OCI-LY7 (cell line): Measurements from ENCODE around the gene RPS6KB2. TPM values are rescaled to one million over a fixed set of nuclear protein-coding genes. Genes with fewer than 3 reads are reported as not detected.

Experiments
- Bru-seq: library from RNA; stranded (reverse); fragments of 400-500 nt; gene quantifications from one replicate; lab custom pipeline; 2021; lab: Mats Ljungman, UMichigan
- BruChase-seq, 2 experiments: library from RNA; stranded (reverse); fragments of 400-500 nt; gene quantifications; one replicate each; lab custom pipeline; 2021; lab: Mats Ljungman, UMichigan
- BruUV-seq: library from RNA; stranded (reverse); fragments of 400-500 nt; replicated peaks from 2 replicates; lab custom pipeline; 2021; lab: Mats Ljungman, UMichigan
- CTCF ChIA-PET: fragments of 300-600 bp; sonication (Branson Sonifier 250); formaldehyde crosslinking; loops from one replicate; lab custom pipeline; 2022; ENCODE audit warnings: antibody characterized with exemption; ENCODE audit not compliant: unreplicated experiment; lab: Charles Lee
- POLR2A ChIA-PET: fragments of 300-600 bp; sonication (Branson Sonifier 250); formaldehyde crosslinking; loops from one replicate; lab custom pipeline; 2022; ENCODE audit warnings: antibody characterized with exemption; lab: Charles Lee
- DNase-seq: peaks from one replicate; pipeline ENCODE4 v3.0.0-alpha.2; 2015; ENCODE audit warnings: low spot score
- H2AFZ ChIP-seq: fragments of 200-600 bp; sonication (generic), shearing (Covaris generic); 2 replicates; pipeline ENCODE4 v1.6.1; 2014; ENCODE audit warnings: mild to moderate bottlenecking, antibody characterized with exemption, low read length, moderate library complexity
- H3K27ac ChIP-seq: fragments of 200-600 bp; sonication (generic); 2 replicates; pipeline ENCODE4 v1.5.1; 2014; ENCODE audit warnings: mixed run types, low read depth, mild to moderate bottlenecking, moderate library complexity, low read length, inconsistent platforms; ENCODE audit not compliant: poor library complexity, severe bottlenecking
- H3K36me3 ChIP-seq: fragments of 200-600 bp; sonication (generic); 2 replicates; pipeline ENCODE4 v1.6.1; 2014; ENCODE audit warnings: mild to moderate bottlenecking, antibody characterized with exemption, low read length, moderate library complexity, mixed read lengths; ENCODE audit not compliant: insufficient read depth
- H3K4me1 ChIP-seq: fragments of 200-600 bp; sonication (generic); 2 replicates; pipeline ENCODE4 v1.5.1; 2014; ENCODE audit warnings: mild to moderate bottlenecking, low read length; ENCODE audit not compliant: insufficient read depth, poor library complexity, severe bottlenecking
- H3K4me2 ChIP-seq: fragments of 200-600 bp; sonication (generic); 2 replicates; pipeline ENCODE4 v1.6.1; 2014; ENCODE audit warnings: mild to moderate bottlenecking, low read length
- H3K4me3 ChIP-seq: fragments of 200-600 bp; sonication (generic); 2 replicates; pipeline ENCODE4 v1.5.1; 2014; ENCODE audit warnings: mild to moderate bottlenecking, low read depth, low read length; ENCODE audit not compliant: poor library complexity, severe bottlenecking
- H3K79me2 ChIP-seq: fragments of 200-600 bp; sonication (generic); 2 replicates; pipeline ENCODE4 v1.6.1; 2016; ENCODE audit warnings: low read depth, mild to moderate bottlenecking, low read length, moderate library complexity, mixed read lengths; ENCODE audit not compliant: insufficient read depth
- H3K9me2 ChIP-seq: fragments of 200-600 bp; sonication (generic); 2 replicates; pipeline ENCODE4 v1.6.1; 2016; ENCODE audit warnings: mild to moderate bottlenecking, low read length, mixed read lengths; ENCODE audit not compliant: insufficient read depth
- H3K9me3 ChIP-seq: fragments of 200-600 bp; sonication (generic); 2 replicates; pipeline ENCODE4 v1.6.1; 2014; ENCODE audit warnings: mild to moderate bottlenecking, mixed run types, low read length, mixed read lengths
- H4K20me1 ChIP-seq: fragments of 200-600 bp; sonication (generic); 2 replicates; pipeline ENCODE4 v1.6.1; 2014; ENCODE audit warnings: mild to moderate bottlenecking, antibody characterized with exemption, low read length, moderate library complexity, mixed read lengths; ENCODE audit not compliant: insufficient read depth
- CTCF ChIP-seq: fragments of 200-600 bp; sonication (generic); conservative IDR thresholded peaks from 2 replicates; pipeline ENCODE4 v1.5.1; 2014; ENCODE audit warnings: mild to moderate bottlenecking, antibody characterized with exemption, low read length, moderate library complexity, mixed read lengths
- EZH2phosphoT487 ChIP-seq: fragments of 200-600 bp; sonication (generic); IDR thresholded peaks from 2 replicates; pipeline ENCODE4 v1.6.1; 2018; ENCODE audit warnings: low read depth, borderline replicate concordance, mild to moderate bottlenecking, mixed run types, antibody characterized with exemption, low read length, moderate library complexity, mixed read lengths
- intact Hi-C: fragments of 100-400 bp; cut with micrococcal nuclease; formaldehyde crosslinking; loops from one replicate; pipeline ENCODE4 v1.10.0; 2022; ENCODE audit not compliant: unreplicated experiment
- long read RNA-seq: library from polyadenylated mRNA; stranded (forward); transcript quantifications from one replicate; pipeline ENCODE4 v2.0.0, GENCODE V29; 2022
- total RNA-seq, 2 experiments: library from RNA; depleted of rRNA in 1 of 2; stranded (reverse); fragments of >200 nt in 1 of 2; shearing (Covaris generic) in 1 of 2; gene quantifications; 2 replicates each; pipeline ENCODE4 v1.2.3, GENCODE V29; 2014 to 2022

RPS6KB2 gene
- 51.1 and 69.4 TPM in 2 replicates for total RNA-seq (2014; rRNA removed; shearing (Covaris generic))
- total RNA-seq (2022): 48.3 and 54.9 TPM in 2 replicates
- percentile 64 among the genes with signal in this experiment for Bru-seq, nascent RNA
- BruChase-seq, experiment 1, labeled RNA remaining after a 6-hour chase: percentile 67 among the genes with signal in this experiment
- percentile 67 among the genes with signal in this experiment for BruChase-seq, experiment 2, labeled RNA remaining after a 2-hour chase
- long read RNA-seq, transcript RPS6KB2-201 (15 exons, 1,733 nt): major isoform, 46 of 95 reads
- long read RNA-seq, partial matches to known transcripts: 6 of 95 reads
- long read RNA-seq, other reads (novel, unspliced or antisense): 42 of 95 reads

GRCh38 chr11:67428052-67429001 lies at the start of gene RPS6KB2:
RPS6KB2 (plus strand) TSS chr11:67428494; CDS start chr11:67428546, 52 bp downstream.
- Histone ChIP-seq H4K20me1 (no peaks in the 10 kb centered on the region), H3K4me2 (peak within 1 kb of the TSS; percentile 78), H3K27ac (peak within 1 kb of the TSS; percentile 46), H2AFZ (peak within 1 kb of the TSS; percentile 85), H3K36me3 (peaks cover 26% of the 10 kb centered on the region), H3K4me3 (peak within 1 kb of the TSS; percentile 82), H3K79me2 (peaks cover 16% of the 10 kb centered on the region; the same call in 1 of the 2 replicates), H3K4me1 (peaks cover 26% of the 10 kb centered on the region), H3K9me2 (no peaks in the 10 kb centered on the region), H3K9me3 (no peaks in the 10 kb centered on the region)
- no TSS peak for BruUV-seq
- ChIA-PET POLR2A (interaction anchor here (1.0 to 1.2 kb wide), 3 partner anchors 9 to 25 kb away, joined by 3 read pairs; partner anchors contain the start of gene PTPRCAP), CTCF (no interaction called here)
- TF ChIP-seq EZH2phosphoT487: no peak
- TF ChIP-seq CTCF: no peak
- intact Hi-C loops: no loop called here
- DNase-seq: peak; percentile 99

GRCh38 chr11:67378544-67378943 lies 49.8 kb upstream of the RPS6KB2 start:
- no peaks in the 10 kb centered on the region for H3K36me3 ChIP-seq
- H3K9me2 ChIP-seq: no peaks in the 10 kb centered on the region
- no peaks in the 10 kb centered on the region for H4K20me1 ChIP-seq
- ChIA-PET POLR2A (interaction anchor here (0.7 to 7.7 kb wide), 2 partner anchors 25 to 101 kb away, joined by 3 to 106 read pairs; partner anchors contain the start of gene POLD4), CTCF (interaction anchor here (0.7 to 2.2 kb wide), 2 partner anchors 22 to 27 kb away, joined by 3 to 6 read pairs; no protein-coding TSS in a partner anchor)
- no peak overlapping the region for H2AFZ ChIP-seq
- no peak for DNase-seq
- H3K79me2 ChIP-seq: no peaks in the 10 kb centered on the region
- TF ChIP-seq CTCF: no peak
- TF ChIP-seq EZH2phosphoT487: no peak
- no peak overlapping the region for H3K4me3 ChIP-seq
- no peak overlapping the region for H3K27ac ChIP-seq
- no peaks in the 10 kb centered on the region for H3K9me3 ChIP-seq
- peaks cover 41% of the 10 kb centered on the region for H3K4me1 ChIP-seq
- no peak overlapping the region for H3K4me2 ChIP-seq
- no TSS peak for BruUV-seq
- intact Hi-C loops: no loop called here
